Gastrocnemius medialis (tissue), 4 donors: ENCODE measurements around the gene CES2. TPM values are rescaled to one million over a fixed set of nuclear protein-coding genes. Genes with fewer than 3 reads are reported as not detected.

Experiments
- ATAC-seq, 2 donors: fragments of 150-250 bp; one replicate each; pipeline ENCODE4 v1.9.1; 2016
- DNase-seq, 2 donors: peaks; one replicate each; pipeline ENCODE4 v3.0.0-alpha.2; 2019
- H3K27ac ChIP-seq, 4 donors: fragments of 200-600 bp; sonication (generic); 1 replicate in 1 of 4; 2 replicates in 3 of 4; pipeline ENCODE4 v1.5.1; 2016 to 2018; ENCODE audit warnings: mild to moderate bottlenecking in 2 of 4, moderate library complexity in 1 of 4
- H3K27me3 ChIP-seq, 3 donors: fragments of 200-600 bp; sonication (generic) in 2 of 3; 1 replicate in 1 of 3; 2 replicates in 2 of 3; pipeline versions ENCODE4 v1.5.1 to v1.6.0; 2016 to 2019; ENCODE audit warnings: mild to moderate bottlenecking in 1 of 3, moderate library complexity in 1 of 3
- H3K36me3 ChIP-seq, 2 donors: fragments of 200-600 bp; sonication (generic) in 1 of 2; one replicate each; pipeline ENCODE4 v1.5.1; 2017 to 2018
- H3K4me1 ChIP-seq, 2 donors: fragments of 200-600 bp; sonication (generic) in 1 of 2; one replicate each; pipeline ENCODE4 v1.5.1; 2016 to 2017; ENCODE audit warnings: mild to moderate bottlenecking in 2 of 2
- H3K4me3 ChIP-seq, 4 donors: fragments of 200-600 bp; sonication (generic) in 3 of 4; 1 replicate in 1 of 4; 2 replicates in 3 of 4; pipeline ENCODE4 v1.5.1; 2016 to 2019; ENCODE audit warnings: mild to moderate bottlenecking in 2 of 4
- H3K9me3 ChIP-seq, 3 donors: fragments of 200-600 bp; sonication (generic) in 2 of 3; 1 replicate in 1 of 3; 2 replicates in 2 of 3; pipeline ENCODE4 v1.5.1; 2016 to 2019
- POLR2A ChIP-seq, 2 donors: fragments of 450-650 bp; IDR thresholded peaks; one replicate each; pipeline ENCODE4 v1.6.1; 2017; ENCODE audit warnings: antibody characterized with exemption in 2 of 2, mild to moderate bottlenecking in 2 of 2, moderate library complexity in 2 of 2
- in situ Hi-C, 4 donors: fragments of 200-750 bp; cut with MboI; loops; one replicate each; pipeline versions ENCODE4 v1.15.0 to v1.8.0; 2017; ENCODE audit warnings: low sequenced_read_pairs in 4 of 4
- intact Hi-C: fragments of 100-400 bp; cut with DNase I; formaldehyde crosslinking; loops from one replicate; pipeline ENCODE4 v1.15.1; 2023; ENCODE audit warnings: low total_unique reads
- total RNA-seq, 4 donors: library from RNA; depleted of rRNA; stranded (reverse); fragments of >200 nt; gene quantifications; one replicate each; pipeline versions ENCODE4 v1.1.0 to v1.2.3, GENCODE V29; 2016
- TF ChIP-seq, protein P1 (sequence below), 5 experiments: fragments of 450-650 bp in 3 of 5; fragments of 200-600 bp in 2 of 5; sonication (generic) in 2 of 5; IDR thresholded peaks in 4 of 5; conservative IDR thresholded peaks in 1 of 5; 1 replicate in 4 of 5; 2 replicates in 1 of 5; pipeline ENCODE4 v1.5.1; 2016 to 2019; ENCODE audit warnings: antibody characterized with exemption in 5 of 5, mild to moderate bottlenecking in 3 of 5, moderate library complexity in 3 of 5

Gene CES2
- total RNA-seq, 4 donors from 2014 or later = 25.6 to 48.2 (median 37.7) TPM

- Histone ChIP-seq H3K9me3 (no peaks in the 10 kb centered on the region), H3K4me3 (no peak overlapping the region), H3K4me1 (no peaks in the 10 kb centered on the region), H3K27ac (no peak overlapping the region), H3K36me3 (peaks cover 0 to 11% of the 10 kb centered on the region in 2 donors), H3K27me3 (no peaks in the 10 kb centered on the region)
- DNase-seq = no peak
- intact Hi-C loops (no loop called here), in situ Hi-C loops (no loop called here)
- TF ChIP-seq POLR2A (IDR thresholded peaks at IDR 0.05) = no peak
- TF ChIP-seq, protein P1, sequence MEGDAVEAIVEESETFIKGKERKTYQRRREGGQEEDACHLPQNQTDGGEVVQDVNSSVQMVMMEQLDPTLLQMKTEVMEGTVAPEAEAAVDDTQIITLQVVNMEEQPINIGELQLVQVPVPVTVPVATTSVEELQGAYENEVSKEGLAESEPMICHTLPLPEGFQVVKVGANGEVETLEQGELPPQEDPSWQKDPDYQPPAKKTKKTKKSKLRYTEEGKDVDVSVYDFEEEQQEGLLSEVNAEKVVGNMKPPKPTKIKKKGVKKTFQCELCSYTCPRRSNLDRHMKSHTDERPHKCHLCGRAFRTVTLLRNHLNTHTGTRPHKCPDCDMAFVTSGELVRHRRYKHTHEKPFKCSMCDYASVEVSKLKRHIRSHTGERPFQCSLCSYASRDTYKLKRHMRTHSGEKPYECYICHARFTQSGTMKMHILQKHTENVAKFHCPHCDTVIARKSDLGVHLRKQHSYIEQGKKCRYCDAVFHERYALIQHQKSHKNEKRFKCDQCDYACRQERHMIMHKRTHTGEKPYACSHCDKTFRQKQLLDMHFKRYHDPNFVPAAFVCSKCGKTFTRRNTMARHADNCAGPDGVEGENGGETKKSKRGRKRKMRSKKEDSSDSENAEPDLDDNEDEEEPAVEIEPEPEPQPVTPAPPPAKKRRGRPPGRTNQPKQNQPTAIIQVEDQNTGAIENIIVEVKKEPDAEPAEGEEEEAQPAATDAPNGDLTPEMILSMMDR (IDR thresholded peaks at IDR 0.05 in 4 of 5, conservative IDR thresholded peaks at IDR 0.05 in 1 of 5) = no peak
- no peak for ATAC-seq
These were observed 45.7 kb upstream of the CES2 start for GRCh38 chr16:66889622-66890021.

DNA sequence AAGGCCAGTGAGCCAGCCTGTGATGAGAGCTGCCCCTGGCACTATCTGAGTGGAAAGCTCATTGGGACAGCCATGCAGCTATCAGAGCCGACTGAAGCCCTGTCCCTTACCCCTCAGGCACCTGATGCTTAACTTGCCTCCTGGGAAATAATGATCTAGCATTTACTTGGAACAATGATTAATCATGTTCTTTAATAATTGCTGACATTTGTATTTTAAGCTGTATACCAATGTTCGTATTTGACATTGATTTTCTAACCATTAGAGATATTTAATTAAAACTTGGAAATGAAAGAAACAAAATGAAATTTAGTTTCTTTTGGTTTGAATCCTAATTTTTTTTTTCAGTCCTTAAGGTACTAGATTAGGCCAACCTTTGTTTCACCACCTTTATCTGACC is 44.5 kb upstream of the CES2 start:
- ATAC-seq (no peak), DNase-seq (no peak)
- Histone ChIP-seq H3K4me3 (no peak overlapping the region), H3K27ac (peak overlapping the region in 1 of 4 donors; percentile 8), H3K4me1 (peaks cover 0 to 4% of the 10 kb centered on the region in 2 donors), H3K9me3 (no peaks in the 10 kb centered on the region), H3K36me3 (no peaks in the 10 kb centered on the region), H3K27me3 (no peaks in the 10 kb centered on the region)
- no peak for TF ChIP-seq POLR2A (IDR thresholded peaks at IDR 0.05)
- TF ChIP-seq, protein P1 (IDR thresholded peaks at IDR 0.05 in 4 of 5, conservative IDR thresholded peaks at IDR 0.05 in 1 of 5) = no peak
- intact Hi-C loops = no loop called here
- in situ Hi-C loops = no loop called here

DNA sequence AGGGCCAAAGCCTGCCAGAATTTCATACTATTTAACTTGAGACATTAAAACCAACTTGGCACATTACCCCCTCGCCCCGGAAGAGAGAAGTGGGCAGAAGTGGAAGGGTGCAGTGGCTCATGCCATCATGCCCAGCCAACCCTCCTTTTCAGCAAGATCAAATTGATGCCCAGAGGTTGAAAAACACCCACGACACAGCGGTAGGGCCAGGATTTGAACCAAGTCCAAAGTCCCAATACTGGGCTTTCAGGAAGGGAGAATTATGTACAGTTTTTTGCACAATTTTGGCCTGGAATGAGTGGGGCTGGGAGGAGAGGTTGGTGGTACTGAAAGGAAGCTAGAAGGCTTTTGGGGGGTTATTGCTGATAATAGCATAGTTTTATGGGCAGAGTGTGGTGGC is 44.0 kb upstream of the CES2 start:
- Histone ChIP-seq H3K36me3 (no peaks in the 10 kb centered on the region), H3K9me3 (no peaks in the 10 kb centered on the region), H3K27ac (no peak overlapping the region), H3K27me3 (no peaks in the 10 kb centered on the region), H3K4me1 (peaks cover 0 to 4% of the 10 kb centered on the region in 2 donors), H3K4me3 (no peak overlapping the region)
- no peak for DNase-seq
- TF ChIP-seq, protein P1 (IDR thresholded peaks at IDR 0.05 in 4 of 5, conservative IDR thresholded peaks at IDR 0.05 in 1 of 5) = no peak
- TF ChIP-seq POLR2A (IDR thresholded peaks at IDR 0.05) = no peak
- intact Hi-C loops (no loop called here), in situ Hi-C loops (no loop called here)
- no peak for ATAC-seq

- Histone ChIP-seq H3K27ac (no peak overlapping the region), H3K36me3 (no peaks in the 10 kb centered on the region), H3K27me3 (no peaks in the 10 kb centered on the region), H3K4me3 (no peak overlapping the region), H3K9me3 (no peaks in the 10 kb centered on the region), H3K4me1 (peaks cover 0 to 4% of the 10 kb centered on the region in 2 donors)
- intact Hi-C loops = no loop called here
- no peak for DNase-seq
- ATAC-seq = no peak
- TF ChIP-seq, protein P1 (IDR thresholded peaks at IDR 0.05 in 4 of 5, conservative IDR thresholded peaks at IDR 0.05 in 1 of 5) = no peak
- in situ Hi-C loops = no loop called here
These were observed 43.5 kb upstream of the CES2 start for GRCh38 chr16:66891797-66892196.

GRCh38 chr16:66894055-66894454 is 41.3 kb upstream of the CES2 start:
- intact Hi-C loops = loop anchor here (2.0 kb wide), 1 partner anchor 261 kb away; no protein-coding TSS in a partner anchor
- in situ Hi-C loops = no loop called here
- no peak for ATAC-seq

More at GRCh38 chr16:66894055-66894454, 41.3 kb upstream of the CES2 start:
- Histone ChIP-seq H3K36me3 (no peaks in the 10 kb centered on the region), H3K27me3 (no peaks in the 10 kb centered on the region), H3K4me3 (no peak overlapping the region), H3K9me3 (no peaks in the 10 kb centered on the region), H3K4me1 (peaks cover 11 to 14% of the 10 kb centered on the region in 2 donors), H3K27ac (no peak overlapping the region)
- no peak for TF ChIP-seq POLR2A (IDR thresholded peaks at IDR 0.05)
- TF ChIP-seq, protein P1 (IDR thresholded peaks at IDR 0.05 in 4 of 5, conservative IDR thresholded peaks at IDR 0.05 in 1 of 5) = no peak
- no peak for DNase-seq
